ENCODE results near the gene WWC2.

The WWC2 gene

GRCh38 chr4:183244506-183244905, 145.4 kb downstream of the WWC2 start:
- DNase-seq (ENCODE audit: low read depth, low spot score), result no peak
- no peak for TF ChIP-seq ZNF274 (IDR thresholded peaks at IDR 0.05; ENCODE audit: low read depth, low read length)
- TF ChIP-seq SUZ12 (IDR thresholded peaks at IDR 0.05; ENCODE audit: extremely low read depth, insufficient read depth, insufficient read length), result no peak
- no peak for TF ChIP-seq YY1 (IDR thresholded peaks at IDR 0.05; ENCODE audit: insufficient read depth, insufficient read length)
- no peak overlapping the region for H3K9ac ChIP-seq (ENCODE audit: insufficient read length, low read depth)
- H3K27me3 ChIP-seq (ENCODE audit: insufficient read depth, insufficient read length), result no peaks in the 10 kb centered on the region
- peaks cover 3% of the 10 kb centered on the region for H3K4me1 ChIP-seq (ENCODE audit: insufficient read depth, insufficient read length)
- H3K4me3 ChIP-seq (ENCODE audit: insufficient read length, low read depth), result no peak overlapping the region
- peaks cover 53% of the 10 kb centered on the region for H3K36me3 ChIP-seq (ENCODE audit: insufficient read depth, insufficient read length, low read length)
- no peaks in the 10 kb centered on the region for H3K9me3 ChIP-seq (ENCODE audit: insufficient read depth, low read length)

GRCh38 chr4:183248201-183248600, 149.1 kb downstream of the WWC2 start:
- Histone ChIP-seq H3K36me3 (ENCODE audit: insufficient read depth, insufficient read length, low read length) (peaks cover 50% of the 10 kb centered on the region), H3K27me3 (ENCODE audit: insufficient read depth, insufficient read length) (no peaks in the 10 kb centered on the region), H3K9me3 (ENCODE audit: insufficient read depth, low read length) (no peaks in the 10 kb centered on the region), H3K4me1 (ENCODE audit: insufficient read depth, insufficient read length) (no peaks in the 10 kb centered on the region), H3K9ac (ENCODE audit: insufficient read length, low read depth) (no peak overlapping the region), H3K4me3 (ENCODE audit: insufficient read length, low read depth) (no peak overlapping the region)
- TF ChIP-seq ZNF274 (IDR thresholded peaks at IDR 0.05; ENCODE audit: low read depth, low read length) (no peak), SUZ12 (IDR thresholded peaks at IDR 0.05; ENCODE audit: extremely low read depth, insufficient read depth, insufficient read length) (no peak), YY1 (IDR thresholded peaks at IDR 0.05; ENCODE audit: insufficient read depth, insufficient read length) (no peak)
- DNase-seq (ENCODE audit: low read depth, low spot score), result no peak

GRCh38 chr4:183249854-183250253, 150.8 kb downstream of the WWC2 start:
- Histone ChIP-seq H3K36me3 (ENCODE audit: insufficient read depth, insufficient read length, low read length) (peaks cover 65% of the 10 kb centered on the region), H3K4me1 (ENCODE audit: insufficient read depth, insufficient read length) (no peaks in the 10 kb centered on the region), H3K4me3 (ENCODE audit: insufficient read length, low read depth) (no peak overlapping the region), H3K9ac (ENCODE audit: insufficient read length, low read depth) (no peak overlapping the region), H3K9me3 (ENCODE audit: insufficient read depth, low read length) (no peaks in the 10 kb centered on the region), H3K27me3 (ENCODE audit: insufficient read depth, insufficient read length) (no peaks in the 10 kb centered on the region)
- DNase-seq (ENCODE audit: low read depth, low spot score), result no peak
- TF ChIP-seq YY1 (IDR thresholded peaks at IDR 0.05; ENCODE audit: insufficient read depth, insufficient read length) (no peak), ZNF274 (IDR thresholded peaks at IDR 0.05; ENCODE audit: low read depth, low read length) (no peak), SUZ12 (IDR thresholded peaks at IDR 0.05; ENCODE audit: extremely low read depth, insufficient read depth, insufficient read length) (no peak)

DNA sequence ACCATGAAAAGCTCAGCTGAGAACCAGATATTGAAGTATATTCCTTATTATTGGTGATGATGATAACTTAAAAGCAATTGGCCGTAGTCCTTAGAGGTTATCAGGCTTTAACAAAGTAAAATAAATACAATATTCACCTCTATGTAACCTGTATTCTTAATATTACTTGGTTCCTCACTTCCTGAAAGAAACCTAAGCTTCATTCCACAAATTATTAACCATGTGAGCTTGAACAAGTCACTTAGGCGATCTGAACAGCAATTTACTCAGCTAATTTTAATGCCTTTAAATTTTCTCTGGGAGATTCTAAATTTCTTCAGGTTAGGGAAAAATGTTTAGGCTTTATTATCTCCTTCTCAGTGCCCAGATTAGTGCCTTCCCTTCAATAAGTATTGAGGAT, 151.8 kb downstream of the WWC2 start:
- peaks cover 68% of the 10 kb centered on the region for H3K36me3 ChIP-seq (ENCODE audit: insufficient read depth, insufficient read length, low read length)
- H3K9me3 ChIP-seq (ENCODE audit: insufficient read depth, low read length), result no peaks in the 10 kb centered on the region
- H3K27me3 ChIP-seq (ENCODE audit: insufficient read depth, insufficient read length), result no peaks in the 10 kb centered on the region
- TF ChIP-seq ZNF274 (IDR thresholded peaks at IDR 0.05; ENCODE audit: low read depth, low read length) (no peak), SUZ12 (IDR thresholded peaks at IDR 0.05; ENCODE audit: extremely low read depth, insufficient read depth, insufficient read length) (no peak), YY1 (IDR thresholded peaks at IDR 0.05; ENCODE audit: insufficient read depth, insufficient read length) (no peak)
- no peak overlapping the region for H3K9ac ChIP-seq (ENCODE audit: insufficient read length, low read depth)
- no peak for DNase-seq (ENCODE audit: low read depth, low spot score)
- H3K4me3 ChIP-seq (ENCODE audit: insufficient read length, low read depth), result no peak overlapping the region
- no peaks in the 10 kb centered on the region for H3K4me1 ChIP-seq (ENCODE audit: insufficient read depth, insufficient read length)

GRCh38 chr4:183252959-183253358, 153.9 kb downstream of the WWC2 start:
- no peak for DNase-seq (ENCODE audit: low read depth, low spot score)
- no peak for TF ChIP-seq SUZ12 (IDR thresholded peaks at IDR 0.05; ENCODE audit: extremely low read depth, insufficient read depth, insufficient read length)
- no peak for TF ChIP-seq ZNF274 (IDR thresholded peaks at IDR 0.05; ENCODE audit: low read depth, low read length)
- TF ChIP-seq YY1 (IDR thresholded peaks at IDR 0.05; ENCODE audit: insufficient read depth, insufficient read length), result no peak
- Histone ChIP-seq H3K27me3 (ENCODE audit: insufficient read depth, insufficient read length) (no peaks in the 10 kb centered on the region), H3K4me1 (ENCODE audit: insufficient read depth, insufficient read length) (no peaks in the 10 kb centered on the region), H3K9me3 (ENCODE audit: insufficient read depth, low read length) (no peaks in the 10 kb centered on the region), H3K36me3 (ENCODE audit: insufficient read depth, insufficient read length, low read length) (peaks cover 70% of the 10 kb centered on the region), H3K9ac (ENCODE audit: insufficient read length, low read depth) (no peak overlapping the region), H3K4me3 (ENCODE audit: insufficient read length, low read depth) (no peak overlapping the region)

DNA sequence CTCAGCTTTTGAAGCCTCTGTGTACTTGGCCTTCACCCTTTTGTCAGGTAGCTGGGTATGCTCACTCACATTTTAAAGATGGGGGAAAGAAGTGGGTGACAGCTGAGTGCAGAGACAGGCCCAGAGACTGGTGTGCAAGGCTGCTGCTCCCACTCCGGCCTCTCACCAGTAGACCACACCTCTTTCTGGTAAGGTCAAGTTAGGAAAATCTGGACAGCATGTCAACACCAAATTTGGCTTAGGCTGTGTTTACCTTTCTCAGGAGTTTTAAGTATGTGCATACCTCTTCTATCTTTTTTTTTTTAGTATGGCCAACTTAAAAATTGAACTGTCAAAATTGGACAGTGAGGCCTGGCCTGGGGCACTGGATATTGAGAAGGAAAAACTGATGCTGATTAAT, 154.4 kb downstream of the WWC2 start:
- Histone ChIP-seq H3K36me3 (ENCODE audit: insufficient read depth, insufficient read length, low read length) (peaks cover 67% of the 10 kb centered on the region), H3K27me3 (ENCODE audit: insufficient read depth, insufficient read length) (no peaks in the 10 kb centered on the region), H3K9ac (ENCODE audit: insufficient read length, low read depth) (no peak overlapping the region), H3K9me3 (ENCODE audit: insufficient read depth, low read length) (no peaks in the 10 kb centered on the region), H3K4me1 (ENCODE audit: insufficient read depth, insufficient read length) (no peaks in the 10 kb centered on the region), H3K4me3 (ENCODE audit: insufficient read length, low read depth) (no peak overlapping the region)
- no peak for DNase-seq (ENCODE audit: low read depth, low spot score)
- TF ChIP-seq YY1 (IDR thresholded peaks at IDR 0.05; ENCODE audit: insufficient read depth, insufficient read length) (no peak), SUZ12 (IDR thresholded peaks at IDR 0.05; ENCODE audit: extremely low read depth, insufficient read depth, insufficient read length) (no peak), ZNF274 (IDR thresholded peaks at IDR 0.05; ENCODE audit: low read depth, low read length) (no peak)

GRCh38 chr4:183254162-183254561, 155.1 kb downstream of the WWC2 start:
- no peak overlapping the region for H3K4me3 ChIP-seq (ENCODE audit: insufficient read length, low read depth)
- H3K36me3 ChIP-seq (ENCODE audit: insufficient read depth, insufficient read length, low read length), result peaks cover 66% of the 10 kb centered on the region
- TF ChIP-seq ZNF274 (IDR thresholded peaks at IDR 0.05; ENCODE audit: low read depth, low read length) (no peak), YY1 (IDR thresholded peaks at IDR 0.05; ENCODE audit: insufficient read depth, insufficient read length) (no peak)
- DNase-seq (ENCODE audit: low read depth, low spot score), result no peak
- no peak overlapping the region for H3K9ac ChIP-seq (ENCODE audit: insufficient read length, low read depth)
- no peaks in the 10 kb centered on the region for H3K4me1 ChIP-seq (ENCODE audit: insufficient read depth, insufficient read length)
- H3K27me3 ChIP-seq (ENCODE audit: insufficient read depth, insufficient read length), result no peaks in the 10 kb centered on the region
- H3K9me3 ChIP-seq (ENCODE audit: insufficient read depth, low read length), result no peaks in the 10 kb centered on the region

GRCh38 chr4:183255487-183255886, 156.4 kb downstream of the WWC2 start:
- H3K9ac ChIP-seq (ENCODE audit: insufficient read length, low read depth), result no peak overlapping the region
- no peaks in the 10 kb centered on the region for H3K4me1 ChIP-seq (ENCODE audit: insufficient read depth, insufficient read length)
- DNase-seq (ENCODE audit: low read depth, low spot score), result no peak
- H3K4me3 ChIP-seq (ENCODE audit: insufficient read length, low read depth), result no peak overlapping the region
- no peaks in the 10 kb centered on the region for H3K27me3 ChIP-seq (ENCODE audit: insufficient read depth, insufficient read length)
- no peaks in the 10 kb centered on the region for H3K9me3 ChIP-seq (ENCODE audit: insufficient read depth, low read length)
- H3K36me3 ChIP-seq (ENCODE audit: insufficient read depth, insufficient read length, low read length), result peaks cover 75% of the 10 kb centered on the region
- TF ChIP-seq SUZ12 (IDR thresholded peaks at IDR 0.05; ENCODE audit: extremely low read depth, insufficient read depth, insufficient read length), result no peak
- no peak for TF ChIP-seq ZNF274 (IDR thresholded peaks at IDR 0.05; ENCODE audit: low read depth, low read length)
- TF ChIP-seq YY1 (IDR thresholded peaks at IDR 0.05; ENCODE audit: insufficient read depth, insufficient read length), result no peak
